ENCODE data around the gene SBF2. TPM values are rescaled to one million over a fixed set of nuclear protein-coding genes. Genes with fewer than 3 reads are reported as not detected.

The SBF2 gene
- total RNA-seq, 4 donors from 2014 or later, result 52.8 to 87.9 (median 62.4) TPM

DNA sequence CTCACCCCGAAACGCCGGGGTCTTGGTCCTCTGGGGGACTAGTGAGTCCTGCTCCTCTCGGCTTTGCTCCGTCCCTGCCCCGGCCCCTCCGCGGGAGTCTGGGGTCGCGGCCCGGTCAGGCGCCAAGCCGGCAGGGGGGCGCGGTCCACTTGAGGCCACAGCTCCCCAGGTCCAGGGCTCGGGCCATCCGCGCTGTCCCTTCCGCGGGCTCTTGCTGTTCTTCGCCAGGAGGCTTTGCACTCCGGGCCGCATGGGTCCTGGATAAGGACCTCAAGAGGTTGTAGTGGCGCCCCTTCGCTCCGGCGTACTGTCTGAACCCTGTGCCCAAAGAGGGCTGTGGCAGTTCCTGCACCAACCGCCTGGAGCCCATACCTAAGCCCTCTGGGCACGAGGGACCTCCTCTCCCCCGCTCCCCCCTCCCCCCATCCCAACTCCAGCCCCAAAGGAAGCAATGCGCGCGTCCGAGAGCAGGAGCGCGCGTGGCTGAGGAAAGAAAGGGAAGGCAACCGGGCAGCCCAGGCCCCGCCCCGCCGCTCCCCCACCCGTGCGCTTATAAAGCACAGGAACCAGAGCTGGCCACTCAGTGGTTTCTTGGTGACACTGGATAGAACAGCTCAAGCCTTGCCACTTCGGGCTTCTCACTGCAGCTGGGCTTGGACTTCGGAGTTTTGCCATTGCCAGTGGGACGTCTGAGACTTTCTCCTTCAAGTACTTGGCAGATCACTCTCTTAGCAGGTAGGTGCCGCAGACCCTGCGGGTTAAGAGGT is 10.7 kb upstream of the SBF2 start, which contains the start of gene ADM:
TSS of gene ADM (plus strand) at position 579 of the 767 bp plus-strand sequence. CDS start 628 bp downstream, outside the sequence.
- no peaks in the 10 kb centered on the region for H3K36me3 ChIP-seq
- peaks cover 2 to 71% (median 15%) of the 10 kb centered on the region in 3 donors for H3K4me1 ChIP-seq
- no peaks in the 10 kb centered on the region for H3K27me3 ChIP-seq
- WGBS, 2 donors (ENCODE audit: low coverage in 1 of 2), result 0% methylated on average over 3 to 11 of the region's 48 CpGs
- peak; percentile 63 for ATAC-seq
- TF ChIP-seq CTCF (IDR thresholded peaks at IDR 0.05) (peak; percentile 35 to 83 (median 66)), EP300 (IDR thresholded peaks at IDR 0.05) (no peak), POLR2AphosphoS5 (IDR thresholded peaks at IDR 0.05) (peak; percentile 97), POLR2A (IDR thresholded peaks at IDR 0.05) (peak; percentile 90 to 94)
- H3K27ac ChIP-seq, result peak within 1 kb of the TSS; percentile 64 to 94 (median 93)
- H3K9me3 ChIP-seq, result no peaks in the 10 kb centered on the region
- peak within 1 kb of the TSS; percentile 72 to 76 for H3K4me3 ChIP-seq

GRCh38 chr11:10303558-10304363 is 9.7 kb upstream of the SBF2 start:
- TF ChIP-seq EP300 (IDR thresholded peaks at IDR 0.05) (no peak), CTCF (IDR thresholded peaks at IDR 0.05) (no peak), POLR2AphosphoS5 (IDR thresholded peaks at IDR 0.05) (peak; percentile 4)
- Histone ChIP-seq H3K36me3 (no peaks in the 10 kb centered on the region), H3K27ac (peak overlapping the region; percentile 64 to 94 (median 93)), H3K9me3 (no peaks in the 10 kb centered on the region), H3K27me3 (no peaks in the 10 kb centered on the region), H3K4me3 (peak overlapping the region; percentile 72 to 76), H3K4me1 (peaks cover 1 to 62% (median 15%) of the 10 kb centered on the region in 3 donors)
- WGBS, 2 donors (ENCODE audit: low coverage in 1 of 2), result 22 to 27% methylated on average over 8 to 11 of the region's 29 CpGs
- ATAC-seq, result no peak

DNA sequence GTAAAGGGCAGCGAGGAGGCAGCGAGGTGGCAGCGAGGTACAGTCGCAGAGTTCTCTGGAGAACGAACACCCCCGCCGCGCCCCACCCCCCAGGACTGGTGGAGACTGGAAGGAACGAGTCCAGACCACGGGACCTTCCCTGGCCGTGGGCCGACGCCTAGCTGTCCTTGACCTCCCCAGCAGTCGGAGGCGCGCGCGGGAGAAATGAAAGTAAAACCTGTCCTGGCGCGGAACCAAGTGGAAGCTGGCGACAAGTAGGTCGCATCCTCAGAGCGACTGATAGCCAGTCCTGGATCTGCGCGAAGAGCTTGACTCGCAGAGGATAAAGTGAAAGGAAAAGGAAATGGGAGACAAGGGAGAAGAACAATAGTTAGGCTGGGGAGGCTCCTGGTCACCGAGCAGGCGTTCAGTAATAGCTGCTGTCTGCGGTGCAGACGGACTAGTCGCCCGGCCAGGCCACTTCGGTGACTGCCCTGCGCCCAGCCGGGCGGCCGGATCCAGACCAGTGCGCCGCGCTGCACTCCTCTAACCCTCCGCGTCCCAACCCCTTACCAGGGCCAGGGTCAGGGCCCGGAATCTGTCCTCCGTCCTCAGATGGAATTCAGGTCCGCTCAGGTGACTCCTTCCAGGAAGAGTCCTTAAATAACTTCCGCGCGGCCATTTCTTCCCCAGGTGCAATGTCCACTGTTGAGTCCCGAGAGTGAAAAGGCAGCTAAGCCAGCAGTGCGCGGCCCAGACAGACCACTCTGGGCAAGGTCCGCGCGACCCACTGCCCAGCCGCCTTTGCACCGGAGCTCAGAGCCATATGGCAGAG is 8.9 kb upstream of the SBF2 start:
- H3K4me1 ChIP-seq, result peaks cover 0 to 55% (median 11%) of the 10 kb centered on the region in 3 donors
- no peaks in the 10 kb centered on the region for H3K36me3 ChIP-seq
- WGBS, 2 donors (ENCODE audit: low coverage in 1 of 2), result 0% methylated on average over 7 to 12 of the region's 56 CpGs
- peak overlapping the region; percentile 64 to 94 (median 93) for H3K27ac ChIP-seq
- no peaks in the 10 kb centered on the region for H3K27me3 ChIP-seq
- H3K4me3 ChIP-seq, result peak overlapping the region; percentile 72 to 76
- TF ChIP-seq EP300 (IDR thresholded peaks at IDR 0.05), result no peak
- TF ChIP-seq CTCF (IDR thresholded peaks at IDR 0.05), result peak in 2 of 4 experiments; percentile 23 to 27
- peak; percentile 68 for TF ChIP-seq POLR2AphosphoS5 (IDR thresholded peaks at IDR 0.05)
- peak in 1 of 2 donors; percentile 13 for TF ChIP-seq POLR2A (IDR thresholded peaks at IDR 0.05)
- H3K9me3 ChIP-seq, result no peaks in the 10 kb centered on the region
- ATAC-seq, result peak; percentile 50

- Histone ChIP-seq H3K27ac (peak overlapping the region; percentile 64 to 94 (median 93)), H3K36me3 (no peaks in the 10 kb centered on the region), H3K27me3 (no peaks in the 10 kb centered on the region), H3K4me3 (peak overlapping the region; percentile 72 to 76), H3K4me1 (peaks cover 0 to 51% (median 11%) of the 10 kb centered on the region in 3 donors), H3K9me3 (no peaks in the 10 kb centered on the region)
- TF ChIP-seq POLR2AphosphoS5 (IDR thresholded peaks at IDR 0.05), result no peak
- TF ChIP-seq EP300 (IDR thresholded peaks at IDR 0.05), result no peak
- TF ChIP-seq POLR2A (IDR thresholded peaks at IDR 0.05), result no peak
- TF ChIP-seq CTCF (IDR thresholded peaks at IDR 0.05), result no peak
- 91% methylated on average over 4 of the region's 10 CpGs; no CpG with 5 or more reads in 1 of the 2 donors for WGBS, 2 donors (ENCODE audit: low coverage in 1 of 2)
- peak; percentile 1 for ATAC-seq
Measured at GRCh38 chr11:10302359-10302743, 8.3 kb upstream of the SBF2 start.

All from gastroesophageal sphincter (tissue), 4 donors.